ENCODE results near the gene N4BP3.

N4BP3 gene

GRCh38 chr5:178094345-178094744 lies 19.0 kb upstream of the N4BP3 start:
- DNase-seq (ENCODE audit: extremely low spot score, insufficient read length, low read depth) (no peak), FAIRE-seq (no peak)

DNA sequence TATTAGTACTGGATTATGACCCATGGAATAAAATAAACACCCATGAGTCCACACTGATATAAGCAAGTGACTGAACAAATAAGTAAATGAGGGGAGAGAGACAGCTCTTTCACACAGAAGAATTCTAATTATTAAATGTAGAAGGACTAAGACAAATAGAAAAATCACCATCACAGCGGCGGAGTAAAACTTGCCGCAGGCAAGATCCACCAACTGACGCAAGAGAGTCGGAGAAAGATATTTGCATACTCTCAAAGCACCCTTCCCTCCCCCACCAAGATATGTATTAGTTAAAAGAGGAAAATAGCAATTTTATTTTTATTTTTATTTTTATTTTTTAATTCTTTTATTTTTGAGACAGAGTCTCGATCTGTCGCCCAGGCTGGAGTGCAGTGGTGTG lies 14.6 kb upstream of the N4BP3 start:
- no peak for FAIRE-seq
- DNase-seq (ENCODE audit: extremely low spot score, insufficient read length, low read depth), result no peak

GRCh38 chr5:178103612-178104011 lies 9.7 kb upstream of the N4BP3 start:
- FAIRE-seq (no peak), DNase-seq (ENCODE audit: extremely low spot score, insufficient read length, low read depth) (no peak)

- FAIRE-seq (no peak), DNase-seq (ENCODE audit: extremely low spot score, insufficient read length, low read depth) (no peak)
Observed at GRCh38 chr5:178104492-178104891, 8.8 kb upstream of the N4BP3 start.

DNA sequence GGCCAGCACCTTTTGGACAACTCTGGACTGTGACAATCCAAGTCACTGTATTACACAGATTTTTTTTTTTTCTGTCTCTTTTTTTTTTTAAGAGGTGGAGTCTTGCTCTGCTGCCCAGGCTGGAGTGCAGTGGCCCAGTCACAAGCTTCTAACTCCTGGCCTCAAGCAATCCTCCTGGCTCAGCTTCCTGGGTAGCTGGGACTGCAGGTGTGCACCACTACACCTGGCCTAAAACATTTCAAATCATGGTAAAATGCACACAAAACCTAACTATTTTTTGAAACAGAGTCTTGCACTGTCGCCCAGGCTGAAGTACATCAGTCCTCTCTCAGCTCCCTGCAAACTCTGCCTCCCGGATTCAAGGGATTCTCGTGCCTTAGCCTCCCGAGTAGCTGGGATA lies 7.2 kb upstream of the N4BP3 start:
- FAIRE-seq (no peak), DNase-seq (ENCODE audit: extremely low spot score, insufficient read length, low read depth) (no peak)

DNA sequence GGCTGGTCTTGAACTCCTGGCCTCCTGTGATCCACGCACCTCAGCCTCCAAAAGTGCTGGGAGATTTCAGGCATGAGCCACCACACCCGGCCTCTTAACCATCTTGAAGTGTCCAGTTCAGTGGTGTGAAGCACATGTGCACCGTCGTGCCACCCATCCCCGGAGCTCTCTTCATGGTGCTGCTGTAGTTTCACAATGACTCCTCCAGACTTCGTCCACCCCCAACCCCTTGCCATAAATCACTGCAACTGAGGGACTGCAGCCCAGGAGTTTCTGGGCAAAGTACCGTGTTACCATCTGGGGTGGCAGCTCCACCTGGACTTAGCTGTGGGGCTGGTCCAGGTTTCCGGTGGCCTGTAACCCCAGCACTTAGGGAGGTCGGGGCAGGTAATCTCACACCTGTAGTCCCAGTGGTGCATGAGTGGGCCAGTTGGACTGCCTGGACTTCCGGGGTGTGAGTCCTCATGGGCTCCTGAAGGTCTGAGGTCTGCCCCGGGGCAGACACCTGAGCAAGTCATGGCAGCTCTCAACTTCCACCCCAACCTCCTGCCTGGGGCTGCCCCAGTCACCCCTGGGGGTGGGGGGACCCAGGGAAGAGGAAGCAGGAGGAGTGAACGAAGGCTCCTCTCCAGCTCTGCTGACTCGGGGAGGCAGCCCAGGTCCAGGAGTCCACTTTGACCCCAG lies 6.6 kb upstream of the N4BP3 start:
- DNase-seq (ENCODE audit: extremely low spot score, insufficient read length, low read depth) (no peak), FAIRE-seq (peak; percentile 79)

- FAIRE-seq, result no peak
- DNase-seq (ENCODE audit: extremely low spot score, insufficient read length, low read depth), result no peak
Observed at GRCh38 chr5:178107756-178108310, 5.5 kb upstream of the N4BP3 start.

GRCh38 chr5:178108446-178108845 lies 4.9 kb upstream of the N4BP3 start:
- no peak for DNase-seq (ENCODE audit: extremely low spot score, insufficient read length, low read depth)
- FAIRE-seq, result no peak

GRCh38 chr5:178108966-178109365 lies 4.4 kb upstream of the N4BP3 start:
- FAIRE-seq, result no peak
- DNase-seq (ENCODE audit: extremely low spot score, insufficient read length, low read depth), result no peak

- FAIRE-seq, result no peak
- no peak for DNase-seq (ENCODE audit: extremely low spot score, insufficient read length, low read depth)
Observed at GRCh38 chr5:178110511-178110910, 2.8 kb upstream of the N4BP3 start.

- FAIRE-seq (no peak), DNase-seq (ENCODE audit: extremely low spot score, insufficient read length, low read depth) (no peak)
Observed at GRCh38 chr5:178111925-178112324, 1.4 kb upstream of the N4BP3 start.

DNA sequence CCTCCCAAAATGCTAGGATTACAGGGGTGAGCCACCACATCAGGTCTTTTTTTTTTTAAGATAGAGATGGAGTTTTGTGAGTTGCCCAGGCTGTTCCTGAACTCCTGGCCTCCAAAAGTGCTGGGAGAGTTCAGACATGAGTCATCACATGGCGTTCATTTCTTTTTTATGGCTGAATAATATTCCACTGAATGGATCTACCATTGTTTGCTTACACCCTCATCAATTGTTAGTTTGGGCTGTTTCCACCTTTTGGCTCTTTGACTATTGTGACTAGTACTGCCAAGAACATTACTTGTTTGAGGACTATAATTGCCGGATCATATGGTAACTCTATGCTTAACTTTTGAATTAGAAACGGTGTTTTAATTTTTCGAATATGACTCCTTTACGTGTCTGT lies 787 bp upstream of the N4BP3 start:
- DNase-seq (ENCODE audit: extremely low spot score, insufficient read length, low read depth) (no peak), FAIRE-seq (no peak)

DNA sequence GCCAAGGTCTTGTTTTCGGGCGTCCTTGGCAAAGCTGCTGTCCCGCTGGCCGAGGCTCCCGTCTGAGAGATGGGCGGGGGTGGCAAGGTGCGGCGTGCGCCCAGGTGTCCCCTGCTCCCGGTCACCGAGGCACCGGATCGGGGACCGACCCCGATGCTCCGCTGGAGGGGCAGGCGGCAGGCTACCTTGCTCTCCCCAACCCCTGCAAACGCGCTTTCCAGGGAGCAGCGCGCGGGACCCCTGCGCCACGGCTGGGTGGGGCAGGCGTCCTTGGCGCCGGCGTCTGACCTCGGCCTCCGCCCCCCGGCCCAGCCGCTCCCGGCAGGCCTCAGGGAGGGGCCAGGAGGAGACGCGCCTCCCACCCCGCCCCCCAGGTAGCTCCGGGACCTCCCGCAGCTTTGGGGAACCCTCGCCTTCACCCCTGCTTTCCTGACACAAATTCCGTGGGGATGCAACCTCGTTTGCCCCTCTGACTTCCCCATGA lies 551 bp downstream of the N4BP3 start:
- FAIRE-seq (no peak), DNase-seq (ENCODE audit: extremely low spot score, insufficient read length, low read depth) (no peak)

GRCh38 chr5:178114325-178115135 lies 1.2 kb downstream of the N4BP3 start:
- FAIRE-seq (no peak), DNase-seq (ENCODE audit: extremely low spot score, insufficient read length, low read depth) (no peak)

DNA sequence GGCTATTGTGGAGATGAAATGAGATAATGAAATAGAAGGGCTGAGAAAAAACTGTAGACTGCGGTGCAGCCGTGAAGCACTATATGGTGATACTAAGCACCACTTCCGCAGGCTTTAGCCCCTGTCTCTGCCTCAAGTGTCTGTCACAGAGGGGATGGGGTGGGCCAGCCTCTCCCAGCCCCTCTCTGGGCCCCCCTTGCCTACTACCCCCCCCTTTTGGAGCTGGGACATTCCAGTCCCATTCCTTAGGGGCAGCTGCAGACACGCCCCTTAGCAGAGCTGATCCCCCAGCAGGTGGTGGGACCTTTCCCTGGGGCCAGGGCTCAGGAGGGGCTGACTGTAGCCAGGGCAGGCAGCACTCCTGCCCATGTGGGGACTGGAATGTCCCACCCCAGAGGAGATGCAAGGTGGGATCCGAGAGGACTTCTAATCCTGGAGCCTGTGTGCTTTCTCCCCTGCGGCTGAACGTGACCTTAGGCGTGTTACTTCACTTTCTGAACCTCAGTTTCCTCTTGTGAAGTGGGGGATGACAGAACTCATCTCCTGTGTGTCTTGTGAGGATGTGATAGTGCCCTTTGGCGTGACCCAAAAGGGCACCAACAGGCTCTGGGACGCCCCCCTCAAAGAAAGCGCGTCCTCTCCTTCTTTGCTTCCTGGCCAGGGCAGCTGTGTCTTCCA lies 1.9 kb downstream of the N4BP3 start:
- no peak for DNase-seq (ENCODE audit: extremely low spot score, insufficient read length, low read depth)
- FAIRE-seq, result peak; percentile 79

GRCh38 chr5:178115814-178116142 lies 2.4 kb downstream of the N4BP3 start:
- FAIRE-seq (no peak), DNase-seq (ENCODE audit: extremely low spot score, insufficient read length, low read depth) (no peak)

GRCh38 chr5:178116143-178116885 lies 3.0 kb downstream of the N4BP3 start:
- DNase-seq (ENCODE audit: extremely low spot score, insufficient read length, low read depth), result no peak
- FAIRE-seq, result peak; percentile 97

- FAIRE-seq (peak; percentile 79), DNase-seq (ENCODE audit: extremely low spot score, insufficient read length, low read depth) (no peak)
Observed at GRCh38 chr5:178117923-178118701, 4.8 kb downstream of the N4BP3 start.

DNA sequence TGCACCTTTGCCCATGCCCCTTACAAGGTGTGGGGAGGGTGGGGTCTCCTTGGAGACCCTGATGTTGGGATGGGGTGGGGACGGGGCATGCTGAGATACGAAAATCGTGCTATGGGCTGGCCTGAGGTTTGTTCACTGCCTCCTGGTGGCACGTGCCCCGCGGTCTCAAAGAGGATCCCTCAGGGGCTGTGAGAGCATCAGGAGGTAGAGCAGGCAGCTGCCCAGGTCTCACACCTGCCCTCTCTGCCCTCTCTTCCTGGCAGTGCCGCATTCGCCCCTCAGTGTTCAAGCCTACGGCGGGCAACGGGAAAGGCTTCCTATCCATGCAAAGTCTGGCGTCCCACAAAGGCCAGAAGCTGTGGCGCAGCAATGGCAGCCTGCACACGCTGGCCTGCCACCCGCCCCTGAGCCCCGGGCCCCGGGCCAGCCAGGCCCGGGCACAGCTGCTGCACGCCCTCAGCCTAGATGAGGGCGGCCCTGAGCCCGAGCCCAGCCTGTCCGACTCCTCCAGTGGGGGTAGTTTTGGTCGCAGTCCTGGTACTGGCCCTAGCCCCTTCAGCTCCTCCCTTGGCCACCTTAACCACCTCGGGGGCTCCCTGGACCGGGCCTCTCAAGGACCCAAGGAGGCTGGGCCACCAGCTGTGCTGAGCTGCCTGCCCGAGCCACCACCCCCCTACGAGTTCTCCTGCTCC lies 6.7 kb downstream of the N4BP3 start:
- no peak for DNase-seq (ENCODE audit: extremely low spot score, insufficient read length, low read depth)
- FAIRE-seq, result no peak
